ENCODE measurements around the gene CACTIN. TPM values are rescaled to one million over a fixed set of nuclear protein-coding genes. Genes with fewer than 3 reads are reported as not detected.

CACTIN gene
- total RNA-seq, 4 donors from 2014 or later = 6.8 to 28.4 (median 20.7) TPM

GRCh38 chr19:3646336-3647092, 19.9 kb upstream of the CACTIN start:
- no peak overlapping the region for H3K4me3 ChIP-seq
- TF ChIP-seq POLR2A (IDR thresholded peaks at IDR 0.05) = no peak
- no peak for TF ChIP-seq CTCF (IDR thresholded peaks at IDR 0.05)
- H3K27ac ChIP-seq = no peak overlapping the region
- no peaks in the 10 kb centered on the region for H3K4me1 ChIP-seq
- no peaks in the 10 kb centered on the region for H3K9me3 ChIP-seq
- no peak for DNase-seq
- no peaks in the 10 kb centered on the region for H3K27me3 ChIP-seq
- intact Hi-C loops (cut with DNase I; ENCODE audit: low total_unique reads) = no loop called here
- H3K36me3 ChIP-seq = no peaks in the 10 kb centered on the region

- intact Hi-C loops (cut with DNase I; ENCODE audit: low total_unique reads) = no loop called here
- H3K36me3 ChIP-seq = no peaks in the 10 kb centered on the region
- no peak overlapping the region for H3K27ac ChIP-seq
- TF ChIP-seq CTCF (IDR thresholded peaks at IDR 0.05) = no peak
- no peak for TF ChIP-seq POLR2A (IDR thresholded peaks at IDR 0.05)
- DNase-seq = no peak
- no peak overlapping the region for H3K4me3 ChIP-seq
- no peaks in the 10 kb centered on the region for H3K27me3 ChIP-seq
- no peaks in the 10 kb centered on the region for H3K9me3 ChIP-seq
- H3K4me1 ChIP-seq = no peaks in the 10 kb centered on the region
Measured at GRCh38 chr19:3645726-3646125, 19.1 kb upstream of the CACTIN start.

GRCh38 chr19:3645067-3645396, 18.4 kb upstream of the CACTIN start:
- no peak overlapping the region for H3K27ac ChIP-seq
- DNase-seq = no peak
- no peaks in the 10 kb centered on the region for H3K36me3 ChIP-seq
- no peaks in the 10 kb centered on the region for H3K9me3 ChIP-seq
- H3K27me3 ChIP-seq = no peaks in the 10 kb centered on the region
- no peak for TF ChIP-seq POLR2A (IDR thresholded peaks at IDR 0.05)
- no peak for TF ChIP-seq CTCF (IDR thresholded peaks at IDR 0.05)
- no peaks in the 10 kb centered on the region for H3K4me1 ChIP-seq
- intact Hi-C loops (cut with DNase I; ENCODE audit: low total_unique reads) = no loop called here
- H3K4me3 ChIP-seq = no peak overlapping the region

GRCh38 chr19:3644351-3645066, 17.9 kb upstream of the CACTIN start:
- H3K4me1 ChIP-seq = no peaks in the 10 kb centered on the region
- no peak overlapping the region for H3K27ac ChIP-seq
- TF ChIP-seq POLR2A (IDR thresholded peaks at IDR 0.05) = no peak
- TF ChIP-seq CTCF (IDR thresholded peaks at IDR 0.05) = no peak
- H3K9me3 ChIP-seq = no peaks in the 10 kb centered on the region
- H3K4me3 ChIP-seq = no peak overlapping the region
- no peaks in the 10 kb centered on the region for H3K36me3 ChIP-seq
- DNase-seq = no peak
- intact Hi-C loops (cut with DNase I; ENCODE audit: low total_unique reads) = no loop called here
- no peaks in the 10 kb centered on the region for H3K27me3 ChIP-seq

- H3K36me3 ChIP-seq = no peaks in the 10 kb centered on the region
- no peak for TF ChIP-seq CTCF (IDR thresholded peaks at IDR 0.05)
- H3K9me3 ChIP-seq = no peaks in the 10 kb centered on the region
- intact Hi-C loops (cut with DNase I; ENCODE audit: low total_unique reads) = no loop called here
- no peak for DNase-seq
- no peak overlapping the region for H3K4me3 ChIP-seq
- H3K4me1 ChIP-seq = no peaks in the 10 kb centered on the region
- no peak overlapping the region for H3K27ac ChIP-seq
- no peaks in the 10 kb centered on the region for H3K27me3 ChIP-seq
Measured at GRCh38 chr19:3643674-3644313, 17.2 kb upstream of the CACTIN start.

All from uterus (tissue), 4 donors.